DND-41 (cell line): ENCODE measurements around the gene PEX16.
A peak's percentile ranks its signal among the peaks of the same experiment; 100 is the strongest.

ENCODE experiments used
- ATAC-seq: fragments of 200-7000 bp; cut with Tn5 transposase; 3 replicates; pipeline ENCODE4 v1.9.1; 2021; ENCODE audit warnings: low read depth; ENCODE audit not compliant: insufficient read depth
- DNase-seq: peaks from one replicate; pipeline ENCODE4 v3.0.0-alpha.2; 2020
- H2AFZ ChIP-seq: 2 replicates; pipeline ENCODE4 v1.6.0; 2012; ENCODE audit warnings: low read depth, low read length
- H3K27ac ChIP-seq: 2 replicates; pipeline ENCODE4 v1.5.1; 2012; ENCODE audit warnings: low read length, inconsistent platforms
- H3K27me3 ChIP-seq: fragments of 200-600 bp; sonication (generic); 2 replicates; pipeline ENCODE4 v1.6.0; 2012; ENCODE audit warnings: low read length, mild to moderate bottlenecking, inconsistent platforms; ENCODE audit not compliant: insufficient read depth, poor library complexity
- H3K36me3 ChIP-seq: 2 replicates; pipeline ENCODE4 v1.5.1; 2012; ENCODE audit warnings: low read length, inconsistent platforms; ENCODE audit not compliant: insufficient read depth
- H3K4me1 ChIP-seq: 2 replicates; pipeline ENCODE4 v1.5.1; 2012; ENCODE audit warnings: mild to moderate bottlenecking, low read length; ENCODE audit not compliant: insufficient read depth
- H3K4me2 ChIP-seq: 2 replicates; pipeline ENCODE4 v1.6.0; 2012; ENCODE audit warnings: mild to moderate bottlenecking, moderate library complexity, low read length, inconsistent platforms; ENCODE audit not compliant: insufficient read depth
- H3K4me3 ChIP-seq, 2 experiments: fragments of 200-600 bp in 1 of 2; shearing (Covaris generic) in 1 of 2; 2 replicates each; pipeline ENCODE4 v1.5.1; 2012 to 2016; ENCODE audit warnings: inconsistent platforms in 2 of 2, low read length in 2 of 2, mild to moderate bottlenecking in 2 of 2, low read depth in 1 of 2, moderate library complexity in 1 of 2
- H3K79me2 ChIP-seq: 2 replicates; pipeline ENCODE4 v1.6.0; 2012; ENCODE audit warnings: low read length, inconsistent platforms; ENCODE audit not compliant: insufficient read depth
- H3K9ac ChIP-seq: 2 replicates; pipeline ENCODE4 v1.6.0; 2012; ENCODE audit warnings: low read depth, mild to moderate bottlenecking, inconsistent platforms, low read length, moderate library complexity
- H3K9me3 ChIP-seq: 2 replicates; pipeline ENCODE4 v1.5.1; 2012; ENCODE audit warnings: low read length, moderate library complexity, mild to moderate bottlenecking, inconsistent platforms; ENCODE audit not compliant: insufficient read depth, severe bottlenecking
- H4K20me1 ChIP-seq: 2 replicates; pipeline ENCODE4 v1.6.0; 2012; ENCODE audit warnings: low read length; ENCODE audit not compliant: insufficient read depth
- EZH2 ChIP-seq: IDR thresholded peaks from 3 replicates; pipeline ENCODE4 v1.6.1; 2012; ENCODE audit warnings: borderline replicate concordance, low read depth, mild to moderate bottlenecking, moderate library complexity, low read length, inconsistent platforms; ENCODE audit not compliant: severe bottlenecking
- TF ChIP-seq, protein P1 (sequence below): IDR thresholded peaks from 2 replicates; pipeline ENCODE4 v1.5.1; 2012; ENCODE audit warnings: borderline replicate concordance, low read length, moderate library complexity, mild to moderate bottlenecking; ENCODE audit not compliant: poor library complexity, severe bottlenecking; ENCODE audit errors: extremely low read depth

Gene PEX16

DNA sequence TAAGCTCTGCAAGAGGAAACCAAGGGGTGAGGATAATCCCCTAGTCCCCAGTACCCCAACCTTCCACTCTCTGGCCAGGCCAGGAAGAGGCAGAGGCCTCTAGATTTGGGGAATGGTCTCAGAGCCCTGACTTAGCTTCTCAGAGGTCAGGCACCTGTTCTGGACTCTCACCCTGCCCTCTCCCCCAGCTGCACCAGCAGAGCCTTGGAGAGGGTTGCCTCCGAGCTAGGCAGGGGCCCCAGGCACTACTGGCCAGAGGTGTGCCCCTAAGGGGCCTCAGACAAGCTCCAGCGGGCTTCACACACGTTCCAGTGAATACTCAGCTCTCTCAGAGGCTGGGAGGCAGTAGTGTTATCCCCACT lies 18.6 kb downstream of the PEX16 start:
- no peak for TF ChIP-seq EZH2
- TF ChIP-seq, protein P1, sequence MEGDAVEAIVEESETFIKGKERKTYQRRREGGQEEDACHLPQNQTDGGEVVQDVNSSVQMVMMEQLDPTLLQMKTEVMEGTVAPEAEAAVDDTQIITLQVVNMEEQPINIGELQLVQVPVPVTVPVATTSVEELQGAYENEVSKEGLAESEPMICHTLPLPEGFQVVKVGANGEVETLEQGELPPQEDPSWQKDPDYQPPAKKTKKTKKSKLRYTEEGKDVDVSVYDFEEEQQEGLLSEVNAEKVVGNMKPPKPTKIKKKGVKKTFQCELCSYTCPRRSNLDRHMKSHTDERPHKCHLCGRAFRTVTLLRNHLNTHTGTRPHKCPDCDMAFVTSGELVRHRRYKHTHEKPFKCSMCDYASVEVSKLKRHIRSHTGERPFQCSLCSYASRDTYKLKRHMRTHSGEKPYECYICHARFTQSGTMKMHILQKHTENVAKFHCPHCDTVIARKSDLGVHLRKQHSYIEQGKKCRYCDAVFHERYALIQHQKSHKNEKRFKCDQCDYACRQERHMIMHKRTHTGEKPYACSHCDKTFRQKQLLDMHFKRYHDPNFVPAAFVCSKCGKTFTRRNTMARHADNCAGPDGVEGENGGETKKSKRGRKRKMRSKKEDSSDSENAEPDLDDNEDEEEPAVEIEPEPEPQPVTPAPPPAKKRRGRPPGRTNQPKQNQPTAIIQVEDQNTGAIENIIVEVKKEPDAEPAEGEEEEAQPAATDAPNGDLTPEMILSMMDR, result no peak
- Histone ChIP-seq H3K9ac (no peak overlapping the region), H3K4me1 (no peaks in the 10 kb centered on the region), H3K4me3 (no peak overlapping the region), H3K27ac (no peak overlapping the region), H3K9me3 (no peaks in the 10 kb centered on the region), H2AFZ (no peak overlapping the region), H3K4me2 (no peak overlapping the region), H4K20me1 (peaks cover 5% of the 10 kb centered on the region; the same call in 1 of the 2 replicates), H3K79me2 (no peaks in the 10 kb centered on the region), H3K36me3 (no peaks in the 10 kb centered on the region), H3K27me3 (no peaks in the 10 kb centered on the region)
- DNase-seq (no peak), ATAC-seq (no peak)

DNA sequence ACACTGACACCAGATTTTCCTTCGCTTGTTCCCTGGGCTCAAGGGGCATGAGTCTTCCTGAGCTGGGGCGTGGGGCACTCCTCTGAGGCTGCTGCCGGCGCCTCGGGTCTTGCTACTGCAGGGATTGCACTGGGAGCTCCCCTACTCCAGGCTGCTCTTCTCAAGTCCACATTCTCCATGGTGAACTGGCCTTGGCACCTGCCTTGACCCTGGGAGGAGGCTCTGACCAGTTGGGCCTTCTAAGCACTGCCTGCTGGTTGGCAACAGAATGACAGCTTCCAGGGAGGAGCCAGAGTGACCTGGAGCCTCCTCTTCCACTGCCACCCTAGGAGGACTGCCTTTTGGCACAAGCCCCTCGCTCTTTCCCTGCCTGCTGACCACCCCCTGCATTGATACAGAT lies 20.1 kb downstream of the PEX16 start:
- Histone ChIP-seq H3K79me2 (no peaks in the 10 kb centered on the region), H4K20me1 (peaks cover 5% of the 10 kb centered on the region; the same call in 1 of the 2 replicates), H3K36me3 (no peaks in the 10 kb centered on the region), H3K27ac (no peak overlapping the region), H3K9me3 (no peaks in the 10 kb centered on the region), H3K4me1 (no peaks in the 10 kb centered on the region), H2AFZ (no peak overlapping the region), H3K4me2 (no peak overlapping the region), H3K9ac (no peak overlapping the region), H3K4me3 (no peak overlapping the region), H3K27me3 (no peaks in the 10 kb centered on the region)
- no peak for ATAC-seq
- DNase-seq, result no peak
- no peak for TF ChIP-seq EZH2
- TF ChIP-seq, protein P1, result no peak

DNA sequence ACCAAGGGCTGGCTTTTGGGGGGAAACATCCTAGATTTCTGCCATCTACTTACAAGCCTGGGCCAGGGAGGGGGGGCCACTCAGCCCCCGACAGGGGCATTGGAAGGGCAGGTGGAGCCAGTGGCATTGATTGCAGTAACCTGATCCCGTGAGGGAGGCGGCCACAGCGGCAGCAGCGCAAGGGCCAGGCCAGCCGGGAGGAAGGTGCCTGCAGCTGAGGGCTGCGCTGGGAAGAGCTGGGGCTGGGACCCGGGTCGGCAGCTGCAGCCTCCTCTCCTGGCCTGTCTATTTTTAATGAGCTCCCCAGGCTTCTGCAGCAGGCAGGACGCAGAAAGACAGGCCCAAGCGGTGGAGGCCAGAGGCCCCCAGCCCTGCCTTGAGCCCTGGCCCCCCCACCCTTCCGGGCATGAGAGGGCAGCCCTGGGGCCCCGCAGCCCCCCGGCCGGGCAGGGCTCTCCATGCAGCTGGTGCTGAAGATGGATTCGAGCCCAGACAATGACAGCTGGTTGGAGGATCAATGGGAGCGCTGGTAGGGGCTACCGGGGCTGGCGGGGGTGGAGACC lies 21.2 kb downstream of the PEX16 start:
- H3K79me2 ChIP-seq, result no peaks in the 10 kb centered on the region
- no peaks in the 10 kb centered on the region for H3K27me3 ChIP-seq
- no peak overlapping the region for H3K4me2 ChIP-seq
- 0 out of 2 replicates have a peak, but pooled peaks cover 5% of the 10 kb centered on the region for H4K20me1 ChIP-seq
- H3K9me3 ChIP-seq, result no peaks in the 10 kb centered on the region
- H3K4me1 ChIP-seq, result no peaks in the 10 kb centered on the region
- no peaks in the 10 kb centered on the region for H3K36me3 ChIP-seq
- H2AFZ ChIP-seq, result no peak overlapping the region
- H3K27ac ChIP-seq, result no peak overlapping the region
- TF ChIP-seq, protein P1, result no peak
- TF ChIP-seq EZH2, result no peak
- H3K9ac ChIP-seq, result no peak overlapping the region
- no peak overlapping the region for H3K4me3 ChIP-seq
- ATAC-seq (0 out of 3 replicates have a peak, but pooled peaks have one; percentile 4), DNase-seq (no peak)
